Stomach (tissue), 9 donors: ENCODE results near the gene IFI44L. TPM values are rescaled to one million over a fixed set of nuclear protein-coding genes. Genes with fewer than 3 reads are reported as not detected.

ENCODE experiments used
- DNase-seq, 2 donors: peaks; one replicate each; pipeline versions ENCODE4 v3.0.0 to v3.0.0-alpha.2; 2013 to 2019
- H3K27ac ChIP-seq, 5 donors: fragments of 200-600 bp in 4 of 5; sonication (generic) in 4 of 5; one replicate each; pipeline ENCODE4 v1.5.1; 2013 to 2019; ENCODE audit warnings: mild to moderate bottlenecking in 1 of 5, moderate library complexity in 1 of 5
- H3K27me3 ChIP-seq, 3 donors: fragments of 200-600 bp; sonication (generic); one replicate each; pipeline ENCODE4 v1.5.1; 2017 to 2019; ENCODE audit warnings: mixed run types in 1 of 3
- H3K36me3 ChIP-seq, 4 donors: fragments of 200-600 bp; sonication (generic); 1 replicate in 3 of 4; 2 replicates in 1 of 4; pipeline ENCODE4 v1.5.1; 2016 to 2019
- H3K4me1 ChIP-seq, 4 donors: fragments of 200-600 bp; sonication (generic); one replicate each; pipeline ENCODE4 v1.5.1; 2016 to 2019
- H3K4me3 ChIP-seq, 4 donors: fragments of 200-600 bp; sonication (generic) in 3 of 4; one replicate each; pipeline ENCODE4 v1.5.1; 2016 to 2019; ENCODE audit warnings: mild to moderate bottlenecking in 1 of 4
- H3K9me3 ChIP-seq, 4 donors: fragments of 200-600 bp; sonication (generic); one replicate each; pipeline ENCODE4 v1.5.1; 2016 to 2019
- CTCF ChIP-seq, 7 experiments: fragments of 450-650 bp in 4 of 7; fragments of 200-600 bp in 3 of 7; sonication (generic) in 3 of 7; IDR thresholded peaks; one replicate each; pipeline ENCODE4 v1.5.1; 2016 to 2019; ENCODE audit warnings: antibody characterized with exemption in 7 of 7, control low read depth in 2 of 7, mild to moderate bottlenecking in 1 of 7
- EP300 ChIP-seq: sonication (generic); formaldehyde crosslinking; IDR thresholded peaks from one replicate; pipeline ENCODE4 v1.6.1; 2017; ENCODE audit warnings: antibody characterized with exemption
- POLR2A ChIP-seq, 4 donors: fragments of 450-650 bp; IDR thresholded peaks; one replicate each; pipeline ENCODE4 v1.6.1; 2016; ENCODE audit warnings: antibody characterized with exemption in 4 of 4, control low read depth in 2 of 4, mild to moderate bottlenecking in 1 of 4, moderate library complexity in 1 of 4
- POLR2AphosphoS5 ChIP-seq, 3 donors: sonication (generic); formaldehyde crosslinking; IDR thresholded peaks; one replicate each; pipeline ENCODE4 v1.6.1; 2016; ENCODE audit warnings: antibody characterized with exemption in 3 of 3
- WGBS, 5 donors: extraction: QIAGEN DNeasy Blood & Tissue Kit in 3 of 5; methylation state at CpG; one replicate each; pipeline versions ENCODE4 v1.1.5 to v1.1.7; 2013 to 2018; 5-methylcytosine and 5-hydroxymethylcytosine counted together
- intact Hi-C: fragments of 100-400 bp; cut with DNase I; formaldehyde crosslinking; loops from one replicate; pipeline ENCODE4 v1.15.1; 2023; ENCODE audit warnings: low total_unique reads
- polyA plus RNA-seq, 3 donors: library from polyadenylated mRNA; stranded (reverse); fragments of 200-250 nt; gene quantifications; one replicate each; pipeline ENCODE4 v1.2.3, GENCODE V29; 2013
- total RNA-seq, 5 donors: library from RNA; depleted of rRNA; stranded (reverse); fragments of >200 nt; gene quantifications; one replicate each; pipeline versions ENCODE4 v1.1.0 to v1.2.3, GENCODE V29; 2014 to 2016
- donor health status: healthy with polysubstance abuse.
- donor health status: Bipolar disorder and iron deficiency.
- donor health status: healthy.

The IFI44L gene
- total and polyA plus RNA-seq, 8 donors = 0.29 to 27.4 (median 5.9) TPM

GRCh38 chr1:78687914-78688313, 67.7 kb downstream of the IFI44L start:
- Histone ChIP-seq H3K27ac (no peak overlapping the region), H3K9me3 (no peaks in the 10 kb centered on the region), H3K4me1 (no peaks in the 10 kb centered on the region), H3K27me3 (no peaks in the 10 kb centered on the region), H3K36me3 (no peaks in the 10 kb centered on the region), H3K4me3 (no peak overlapping the region)
- no peak for DNase-seq
- 49 to 57% (median 56%) methylated on average over 2 of the region's 2 CpGs for WGBS, 5 donors
- TF ChIP-seq POLR2AphosphoS5 (IDR thresholded peaks at IDR 0.05) (no peak), POLR2A (IDR thresholded peaks at IDR 0.05) (no peak), EP300 (no peak), CTCF (IDR thresholded peaks at IDR 0.05) (no peak)
- intact Hi-C loops = no loop called here

- DNase-seq = peak in 1 of 2 donors; percentile 21
- Histone ChIP-seq H3K27ac (no peak overlapping the region), H3K27me3 (no peaks in the 10 kb centered on the region), H3K4me3 (no peak overlapping the region), H3K36me3 (no peaks in the 10 kb centered on the region), H3K9me3 (no peaks in the 10 kb centered on the region), H3K4me1 (no peaks in the 10 kb centered on the region)
- intact Hi-C loops = no loop called here
- TF ChIP-seq POLR2AphosphoS5 (IDR thresholded peaks at IDR 0.05) (no peak), CTCF (IDR thresholded peaks at IDR 0.05) (no peak), POLR2A (IDR thresholded peaks at IDR 0.05) (no peak), EP300 (no peak)
These were observed 68.4 kb downstream of the IFI44L start for GRCh38 chr1:78688697-78689096.

- no peak overlapping the region for H3K4me3 ChIP-seq
- H3K27ac ChIP-seq = no peak overlapping the region
- WGBS, 5 donors = 83 to 94% (median 88%) methylated on average over 3 of the region's 3 CpGs
- no peaks in the 10 kb centered on the region for H3K4me1 ChIP-seq
- TF ChIP-seq CTCF (IDR thresholded peaks at IDR 0.05) (no peak), POLR2A (IDR thresholded peaks at IDR 0.05) (no peak)
- H3K9me3 ChIP-seq = no peaks in the 10 kb centered on the region
- intact Hi-C loops = no loop called here
- H3K36me3 ChIP-seq = no peaks in the 10 kb centered on the region
- no peaks in the 10 kb centered on the region for H3K27me3 ChIP-seq
- DNase-seq = no peak
These were observed 70.3 kb downstream of the IFI44L start for GRCh38 chr1:78690516-78690915.

- Histone ChIP-seq H3K27me3 (no peaks in the 10 kb centered on the region), H3K4me3 (no peak overlapping the region), H3K36me3 (no peaks in the 10 kb centered on the region), H3K27ac (no peak overlapping the region), H3K4me1 (no peaks in the 10 kb centered on the region), H3K9me3 (no peaks in the 10 kb centered on the region)
- TF ChIP-seq POLR2A (IDR thresholded peaks at IDR 0.05) (no peak), CTCF (IDR thresholded peaks at IDR 0.05) (no peak), POLR2AphosphoS5 (IDR thresholded peaks at IDR 0.05) (no peak), EP300 (no peak)
- no peak for DNase-seq
- 41 to 61% (median 47%) methylated on average over 4 of the region's 4 CpGs for WGBS, 5 donors
- intact Hi-C loops = no loop called here
These were observed 71.9 kb downstream of the IFI44L start for GRCh38 chr1:78691995-78692747.

Other genes with a start within 250 kb of the IFI44L start
- 1 to 10 TPM in 2 of 5 donors, under 1 TPM in 3; under 0.01 to 3.3 (median 0.89) TPM for gene PTGFR, start 129.5 kb upstream of the IFI44L start, total RNA-seq
- gene PTGFR, start 129.5 kb upstream of the IFI44L start, polyA plus RNA-seq = 1 to 10 TPM in 2 of 3 donors, under 1 TPM in 1; 0.60 to 1.7 (median 1.1) TPM
- 10 to 100 TPM in 4 of 5 donors, not detected in 1; 14.3 to 62.2 (median 21.8) TPM for gene IFI44, start 29.4 kb downstream of the IFI44L start, total RNA-seq
- 10 to 100 TPM; 17.8 to 27.4 (median 23.8) TPM for gene IFI44, start 29.4 kb downstream of the IFI44L start, polyA plus RNA-seq